NT2/D1 (cell line): ENCODE data around the gene NFU1.

Source experiments
- YY1 ChIP-seq: IDR thresholded peaks from 2 replicates; pipeline ENCODE4 v1.6.1; 2011; ENCODE audit not compliant: insufficient read length, insufficient read depth
- ZNF274 ChIP-seq: IDR thresholded peaks from 2 replicates; pipeline ENCODE4 v1.6.1; 2011; ENCODE audit warnings: mild to moderate bottlenecking, low read depth, low read length

- TF ChIP-seq ZNF274 (no peak), YY1 (no peak)
Measured at GRCh38 chr2:69395866-69396265, 41.4 kb downstream of the NFU1 start.
